Raji (cell line): ENCODE data around the gene POU2F1.
A peak's percentile ranks its signal among the peaks of the same experiment; 100 is the strongest.

Source experiments
- POLR2A ChIP-seq: IDR thresholded peaks from 2 replicates; pipeline ENCODE4 v1.6.1; 2011; ENCODE audit warnings: low read depth, low read length, control low read depth; ENCODE audit not compliant: insufficient read depth

POU2F1 gene

DNA sequence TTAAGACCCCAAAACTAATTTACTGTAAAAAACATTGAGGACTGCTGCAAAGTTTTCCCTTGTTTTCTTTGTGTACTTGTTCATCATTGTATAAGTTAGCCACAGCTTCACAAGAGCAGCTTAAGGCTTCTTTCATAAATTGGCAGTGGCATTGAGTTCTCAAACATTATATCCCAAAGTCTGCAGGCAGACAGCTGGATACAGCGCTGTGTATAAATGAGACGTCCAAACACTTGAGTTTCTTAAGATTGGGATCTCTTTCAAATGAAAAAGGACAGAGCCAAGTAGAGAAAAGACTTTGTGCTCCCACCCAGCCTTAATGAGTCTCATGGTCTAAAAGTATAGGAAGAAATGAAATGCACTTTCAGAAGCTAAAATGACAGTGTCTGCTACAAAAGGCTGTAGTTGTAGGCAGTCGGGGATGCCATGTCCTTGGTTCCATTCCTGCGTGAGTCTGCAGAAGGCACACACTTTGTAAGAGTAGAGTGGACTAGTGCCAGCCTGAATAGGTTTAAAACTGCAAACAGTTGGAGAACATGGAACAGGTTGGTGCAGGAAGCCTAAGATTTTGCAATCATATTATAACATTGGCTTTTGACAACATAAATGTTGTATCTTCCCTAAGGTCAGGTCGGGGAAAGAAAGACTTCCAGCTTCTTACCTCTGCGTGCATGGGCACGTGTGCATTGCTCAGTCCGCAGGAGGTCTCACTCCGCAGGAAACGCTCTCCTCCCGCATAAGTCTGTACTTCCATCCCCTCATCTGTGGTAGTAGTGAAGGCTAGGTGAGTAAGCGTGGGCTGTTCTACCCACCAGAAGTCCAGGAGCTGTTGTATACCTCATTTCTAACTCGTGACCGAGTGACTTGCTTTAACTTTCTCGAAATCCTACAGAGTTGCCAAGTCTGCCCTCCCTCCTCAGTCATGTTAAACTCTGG is 203.3 kb downstream of the POU2F1 start:
- TF ChIP-seq POLR2A: no peak

DNA sequence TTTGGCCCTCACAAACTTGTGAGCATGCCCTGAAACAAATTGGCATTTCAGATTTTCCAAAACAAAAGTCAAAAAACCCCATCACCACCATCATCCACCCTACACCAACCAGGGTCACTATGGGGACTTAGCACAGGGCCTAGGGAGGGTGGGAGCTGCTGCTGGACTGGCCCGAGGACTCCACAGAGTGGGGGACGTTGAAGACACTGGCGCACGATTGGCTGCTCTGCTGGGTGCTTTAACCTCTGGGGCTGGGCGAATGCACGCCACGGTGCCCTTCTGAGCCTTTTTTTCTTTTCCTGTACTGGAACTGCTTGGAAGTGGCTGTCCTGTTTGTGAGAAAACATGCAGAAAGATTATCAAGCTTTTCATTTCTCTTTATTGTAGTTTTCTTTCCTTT is 204.8 kb downstream of the POU2F1 start:
- TF ChIP-seq POLR2A: no peak

DNA sequence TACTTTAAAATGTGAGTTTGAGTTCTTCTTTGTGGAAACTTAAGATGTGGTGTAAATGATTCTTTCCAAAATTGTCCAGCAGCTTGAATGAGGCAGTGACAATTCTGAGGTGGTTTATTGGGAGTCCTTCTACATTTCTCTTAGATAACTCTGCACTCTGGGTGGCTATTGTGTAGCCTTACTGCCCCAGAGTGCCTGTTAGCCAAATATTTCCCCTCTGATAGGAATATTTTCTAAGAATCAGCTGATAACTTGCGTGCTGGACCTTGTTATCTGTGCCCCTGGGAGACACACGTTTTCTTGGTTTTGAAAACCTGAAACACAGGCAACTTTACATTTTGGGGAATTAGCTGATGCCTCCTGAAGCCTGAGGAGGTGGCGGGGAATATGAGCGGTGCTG is 206.0 kb downstream of the POU2F1 start:
- no peak for TF ChIP-seq POLR2A

DNA sequence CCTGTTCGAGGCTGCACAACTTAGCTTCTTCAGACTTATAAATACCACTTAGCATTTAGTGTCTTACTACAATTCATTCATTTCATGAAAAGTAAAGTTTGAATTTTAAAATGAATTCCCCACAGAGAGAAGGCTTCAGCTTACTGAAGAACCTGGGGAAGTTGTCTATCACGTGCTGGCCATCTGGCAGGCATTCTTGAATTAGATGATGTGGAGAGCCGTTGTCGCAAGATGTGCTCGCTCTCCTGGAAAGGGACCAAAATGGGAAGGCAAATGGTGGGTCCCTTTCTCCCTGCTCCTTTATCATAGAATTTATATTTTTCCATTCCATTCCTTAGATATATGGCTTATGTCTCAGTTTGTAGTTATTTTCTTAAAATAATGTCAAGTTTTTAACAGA is 207.2 kb downstream of the POU2F1 start:
- TF ChIP-seq POLR2A: no peak

DNA sequence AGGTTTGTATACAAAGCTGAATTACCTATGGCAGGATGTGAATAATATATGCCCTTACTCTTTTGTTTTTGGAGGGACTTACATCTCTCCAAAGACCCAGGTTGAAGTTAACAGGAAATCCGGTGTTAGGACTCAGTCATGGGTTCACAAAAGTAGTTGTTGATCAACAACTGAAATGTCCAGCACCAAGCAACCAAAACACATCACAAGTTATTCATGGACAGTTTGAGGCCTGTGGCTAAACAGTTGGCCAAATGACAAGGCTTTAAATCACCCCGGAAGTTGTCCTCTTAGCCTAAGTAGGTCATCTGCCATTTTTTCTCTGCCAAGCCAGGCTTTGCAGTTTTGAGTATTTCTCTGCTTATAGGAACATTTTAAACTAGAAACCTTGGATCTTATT is 207.7 kb downstream of the POU2F1 start:
- TF ChIP-seq POLR2A: no peak

DNA sequence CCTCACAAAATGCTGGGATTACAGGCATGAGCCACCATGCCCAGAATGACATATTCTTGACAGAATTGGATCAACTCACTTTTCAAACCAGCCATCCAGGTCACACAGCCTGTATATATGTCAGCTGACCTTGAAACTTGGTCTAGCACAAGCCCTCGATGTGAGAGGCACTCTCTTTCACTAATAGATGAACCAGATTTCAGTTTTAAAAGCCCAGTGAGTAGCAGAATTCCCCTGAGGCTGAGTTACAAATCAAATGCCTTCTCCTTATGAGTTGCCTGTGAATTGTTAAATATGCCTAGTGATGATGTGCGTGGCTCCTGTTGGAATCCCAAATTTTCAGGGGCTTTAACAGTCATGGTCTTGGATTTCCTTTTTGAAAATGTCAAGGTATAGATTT is 208.9 kb downstream of the POU2F1 start:
- TF ChIP-seq POLR2A: no peak

DNA sequence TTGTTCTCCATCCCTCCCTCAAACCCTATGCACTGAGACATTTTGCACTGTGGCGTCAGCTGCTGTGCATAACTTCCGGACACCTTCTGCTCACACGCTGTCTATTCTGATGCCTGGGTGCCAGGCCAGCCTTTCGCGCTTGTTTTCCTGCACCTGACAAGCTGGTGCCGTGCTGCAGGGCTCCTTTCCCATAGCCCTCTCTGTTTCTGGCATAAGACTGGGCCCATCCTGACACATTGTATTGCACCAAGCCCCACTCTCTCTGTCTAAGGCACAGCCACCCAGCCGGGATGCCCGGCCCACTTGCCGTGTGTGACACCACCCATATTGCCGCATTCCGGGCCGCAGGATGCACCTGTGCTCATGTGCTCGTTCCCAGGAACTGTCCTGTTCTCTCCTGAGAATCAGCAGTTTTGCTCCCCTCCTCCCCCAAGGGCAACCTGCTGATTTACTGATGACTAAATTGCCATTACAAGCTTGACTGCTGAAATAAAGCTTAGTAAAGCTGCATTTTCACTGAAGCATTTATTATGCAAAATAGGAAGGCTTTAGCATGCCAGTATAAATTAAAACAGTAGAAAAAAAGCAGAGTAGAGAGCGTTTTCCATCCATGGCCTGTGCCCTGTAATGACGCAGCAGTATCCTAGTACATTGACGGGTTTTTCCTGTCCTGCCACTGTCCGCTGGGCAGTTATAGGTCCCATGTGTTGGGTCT is 209.6 kb downstream of the POU2F1 start:
- TF ChIP-seq POLR2A: peak; percentile 60; the same call in 1 of the 2 replicates

DNA sequence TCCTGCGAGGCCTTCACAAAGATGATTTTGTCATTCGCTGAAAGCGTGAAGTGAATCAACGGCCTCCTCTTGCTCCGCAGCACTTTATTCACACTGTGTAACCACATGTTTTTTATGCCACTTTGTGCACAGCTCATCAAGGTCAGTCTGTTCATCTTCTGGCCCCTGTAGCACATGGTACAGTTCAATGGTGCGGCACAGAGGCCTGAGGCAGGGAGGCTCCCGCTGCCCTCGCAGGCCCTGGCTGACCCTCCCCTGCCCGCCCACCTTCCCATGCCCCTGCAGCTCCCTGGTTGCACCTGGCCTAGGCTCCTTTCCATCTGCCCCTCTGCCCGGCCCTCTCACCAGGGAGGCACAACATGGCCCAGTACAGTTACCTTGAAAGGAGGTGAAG is 210.2 kb downstream of the POU2F1 start:
- no peak for TF ChIP-seq POLR2A

DNA sequence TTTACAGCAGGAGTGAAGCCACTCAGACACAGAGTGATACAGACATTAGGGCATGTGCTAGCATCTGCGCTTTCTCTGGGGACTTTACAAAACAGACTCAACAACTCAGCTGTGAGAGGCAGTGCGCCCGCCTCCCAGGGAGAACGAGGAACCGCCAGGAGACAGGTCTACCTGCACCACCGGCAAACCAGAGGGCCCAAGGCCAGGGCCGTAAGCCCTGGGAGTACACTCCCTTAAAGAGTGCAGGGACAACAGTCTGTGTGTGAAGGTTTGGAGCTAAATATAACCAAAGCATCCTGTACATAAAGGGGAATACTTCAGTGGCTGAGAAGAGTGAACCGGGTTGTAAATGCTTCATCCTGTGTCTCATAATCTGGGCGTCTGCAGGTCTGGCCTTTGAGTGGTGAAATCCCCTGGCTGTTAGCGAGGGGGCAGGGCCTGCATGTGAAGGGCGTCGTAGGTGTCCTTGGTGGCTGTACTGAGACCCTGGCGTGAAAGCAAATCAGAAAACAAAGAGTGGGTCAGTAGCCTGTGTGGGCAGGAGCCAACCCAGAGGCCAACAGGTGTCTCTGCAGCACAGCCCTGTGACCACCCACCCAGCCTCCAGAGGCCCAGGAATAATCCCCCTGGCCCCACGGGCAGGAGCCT is 210.7 kb downstream of the POU2F1 start:
- TF ChIP-seq POLR2A: no peak

DNA sequence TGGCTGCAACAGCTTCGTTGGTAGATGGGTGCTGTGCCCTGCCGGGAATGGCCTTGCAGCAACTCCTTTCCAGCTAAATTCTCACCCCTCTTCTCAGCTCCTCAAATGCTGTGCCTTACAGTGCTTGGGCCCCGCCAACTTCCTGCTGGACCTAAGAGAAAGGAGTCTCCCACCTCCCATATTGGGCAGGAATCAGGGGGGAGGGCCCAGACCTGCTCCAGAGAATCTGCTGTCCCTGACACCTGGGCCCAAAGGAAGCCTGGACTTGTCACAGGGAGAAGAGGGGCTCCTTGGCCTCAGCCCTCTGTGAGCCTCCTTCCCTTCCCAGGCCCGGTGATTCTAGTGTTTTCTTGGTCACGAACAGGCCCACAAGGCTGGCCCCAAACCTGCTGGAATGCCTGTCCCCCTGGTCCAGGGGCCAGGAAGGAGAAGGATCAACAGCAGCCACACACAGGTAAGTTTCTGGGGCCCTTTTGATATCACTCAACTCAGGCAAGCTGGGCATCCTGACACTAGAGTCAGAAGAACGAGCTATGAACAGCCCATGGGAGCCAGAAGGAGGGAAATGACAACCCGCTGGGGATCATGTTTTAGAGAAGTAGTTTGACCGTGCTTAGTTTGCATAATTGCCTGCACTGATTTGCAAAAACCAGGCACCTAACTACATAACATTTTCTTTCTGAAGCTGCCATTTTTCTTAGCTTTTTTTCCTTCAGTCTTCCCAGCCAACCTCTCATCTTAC is 211.4 kb downstream of the POU2F1 start:
- TF ChIP-seq POLR2A: peak; percentile 37; the same call in 1 of the 2 replicates

DNA sequence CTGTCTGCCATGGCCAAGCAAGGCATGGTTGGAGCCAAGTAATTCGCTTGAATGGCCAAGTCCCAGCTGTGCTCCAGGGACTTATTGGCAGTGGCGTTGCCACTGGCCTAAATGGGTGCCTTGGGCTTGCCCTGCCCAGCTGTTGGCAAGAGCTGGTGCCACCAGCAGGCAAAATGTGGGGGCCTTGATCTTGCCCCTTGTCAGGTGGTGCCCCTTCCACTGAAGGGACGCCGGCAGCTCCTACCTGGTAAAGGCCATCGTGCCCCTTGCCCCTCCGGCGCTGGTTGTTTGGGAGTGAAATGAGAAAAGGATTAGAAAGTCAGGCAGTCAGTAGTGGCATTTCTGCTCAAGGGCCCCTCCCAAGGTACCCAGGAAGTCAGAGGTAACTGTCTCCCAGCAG is 212.1 kb downstream of the POU2F1 start:
- TF ChIP-seq POLR2A: no peak

DNA sequence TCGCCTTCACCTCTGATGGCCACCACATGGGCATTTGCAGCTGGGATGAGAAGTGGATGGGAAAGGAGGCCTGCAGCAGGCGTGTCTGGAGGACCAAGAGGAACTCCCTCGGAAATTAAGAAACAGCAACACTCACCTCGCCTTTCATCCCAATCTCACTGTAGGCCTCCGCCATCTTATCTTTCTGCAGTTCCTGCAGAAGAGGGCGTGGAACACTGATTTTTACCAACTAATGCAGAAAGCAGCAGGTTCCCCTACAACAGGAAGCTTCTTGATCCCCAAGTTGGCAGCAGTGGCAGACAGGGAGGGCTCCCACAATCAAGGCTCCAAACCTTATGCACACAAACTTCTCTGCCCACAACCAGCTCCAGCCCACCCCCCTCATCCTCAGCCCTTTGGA is 213.2 kb downstream of the POU2F1 start:
- TF ChIP-seq POLR2A: no peak

DNA sequence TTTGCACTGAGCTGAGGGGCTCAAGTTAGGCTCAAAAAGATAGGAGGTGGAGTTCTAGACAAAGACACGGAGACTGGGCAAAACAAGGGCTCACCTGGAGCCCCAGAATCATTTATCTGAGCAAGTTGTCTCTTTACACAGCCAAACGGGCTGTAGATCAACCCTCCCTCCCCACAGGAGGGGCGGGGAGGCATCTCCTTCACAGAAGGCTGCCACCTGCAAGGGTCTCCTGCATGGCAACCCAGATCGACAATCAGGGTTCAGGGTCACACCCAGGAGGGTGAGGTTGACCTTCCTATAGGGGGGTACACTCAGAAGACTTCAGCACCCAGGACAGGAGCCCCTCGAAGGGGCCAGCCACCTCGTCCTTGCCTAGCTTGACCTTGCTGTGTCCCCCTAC is 213.6 kb downstream of the POU2F1 start:
- TF ChIP-seq POLR2A: no peak

DNA sequence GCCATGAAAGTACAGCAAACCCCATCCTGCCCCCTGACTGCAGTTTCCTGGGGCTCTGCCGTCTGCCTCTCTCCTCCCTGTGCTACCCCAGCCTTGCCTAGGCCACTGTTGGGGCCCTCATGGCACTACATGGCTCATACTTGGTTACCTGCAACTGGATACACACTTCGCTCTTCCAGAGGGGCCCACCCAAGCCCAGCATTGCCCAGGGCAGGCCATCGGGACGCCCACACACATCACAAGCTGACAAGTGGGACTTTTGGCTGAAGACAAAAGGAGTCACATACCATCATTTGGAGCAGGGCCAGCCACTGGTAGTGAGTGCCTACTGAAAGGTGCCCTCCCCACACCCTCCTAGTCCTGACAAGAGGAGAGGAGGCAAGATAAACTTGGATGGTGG is 214.8 kb downstream of the POU2F1 start:
- TF ChIP-seq POLR2A: no peak
